Naive thymus-derived CD8-positive, alpha-beta T cell (primary cell): ENCODE data around the gene MGRN1. TPM values are rescaled to one million over a fixed set of nuclear protein-coding genes. Genes with fewer than 3 reads are reported as not detected.

Experiments used
- ATAC-seq, 2 donors: fragments of 150-1000 bp; cut with Tn5 transposase in 1 of 2; sonication (Bioruptor Pico), chemical (Tn5 transposase) in 1 of 2; 1 replicate in 1 of 2; 2 replicates in 1 of 2; pipeline ENCODE4 v1.10.0; 2021; ENCODE audit warnings: mild to moderate bottlenecking in 2 of 2, moderate library complexity in 2 of 2
- POLR2A ChIA-PET: fragments of 350-600 bp; sonication (Branson Sonifier 250); formaldehyde crosslinking; loops from one replicate; lab custom pipeline; 2021; ENCODE audit warnings: antibody characterized with exemption; lab: Charles Lee
- DNase-seq, 10 donors: peaks; one replicate each; pipeline versions ENCODE4 v3.0.0 to v3.0.0-alpha.2; 2020 to 2022
- H3K27ac Mint-ChIP-seq, 10 donors: one replicate each; pipeline ENCODE4 v1.8.0; 2020 to 2022; ENCODE audit warnings: mild to moderate bottlenecking in 10 of 10, mixed read lengths in 10 of 10, moderate library complexity in 4 of 10, inconsistent platforms in 1 of 10
- H3K27me3 Mint-ChIP-seq, 5 donors: one replicate each; pipeline ENCODE4 v1.8.0; 2021 to 2022; ENCODE audit warnings: mixed read lengths in 5 of 5
- H3K36me3 Mint-ChIP-seq, 3 donors: one replicate each; pipeline ENCODE4 v1.8.0; 2020 to 2022; ENCODE audit warnings: mixed read lengths in 3 of 3, mild to moderate bottlenecking in 2 of 3, inconsistent platforms in 1 of 3
- H3K4me1 Mint-ChIP-seq, 4 donors: one replicate each; pipeline ENCODE4 v1.8.0; 2021 to 2022; ENCODE audit warnings: mixed read lengths in 4 of 4
- H3K4me3 Mint-ChIP-seq, 10 donors: one replicate each; pipeline ENCODE4 v1.8.0; 2020 to 2022; ENCODE audit warnings: mild to moderate bottlenecking in 10 of 10, mixed read lengths in 10 of 10, moderate library complexity in 6 of 10, inconsistent platforms in 1 of 10
- H3K9me3 Mint-ChIP-seq, 9 donors: one replicate each; pipeline ENCODE4 v1.8.0; 2020 to 2022; ENCODE audit warnings: mixed read lengths in 9 of 9, mild to moderate bottlenecking in 3 of 9, inconsistent platforms in 1 of 9, moderate library complexity in 1 of 9
- polyA plus RNA-seq, 3 donors: library from polyadenylated mRNA; unstranded; fragments of 300-500 nt; fragmentation: Illumina TruSeq; gene quantifications; one replicate each; pipeline ENCODE4 v1.2.3, GENCODE V29; 2021
- total RNA-seq, 8 experiments: library from RNA in 2 of 8; stranded (reverse) in 2 of 8; gene quantifications; one replicate each; pipeline ENCODE4 v1.2.3 and lab custom pipeline; 2021 to 2026

Gene MGRN1
- total and polyA plus RNA-seq, 5 experiments from 2014 or later: 4.5 to 70.5 (median 5.8) TPM

DNA sequence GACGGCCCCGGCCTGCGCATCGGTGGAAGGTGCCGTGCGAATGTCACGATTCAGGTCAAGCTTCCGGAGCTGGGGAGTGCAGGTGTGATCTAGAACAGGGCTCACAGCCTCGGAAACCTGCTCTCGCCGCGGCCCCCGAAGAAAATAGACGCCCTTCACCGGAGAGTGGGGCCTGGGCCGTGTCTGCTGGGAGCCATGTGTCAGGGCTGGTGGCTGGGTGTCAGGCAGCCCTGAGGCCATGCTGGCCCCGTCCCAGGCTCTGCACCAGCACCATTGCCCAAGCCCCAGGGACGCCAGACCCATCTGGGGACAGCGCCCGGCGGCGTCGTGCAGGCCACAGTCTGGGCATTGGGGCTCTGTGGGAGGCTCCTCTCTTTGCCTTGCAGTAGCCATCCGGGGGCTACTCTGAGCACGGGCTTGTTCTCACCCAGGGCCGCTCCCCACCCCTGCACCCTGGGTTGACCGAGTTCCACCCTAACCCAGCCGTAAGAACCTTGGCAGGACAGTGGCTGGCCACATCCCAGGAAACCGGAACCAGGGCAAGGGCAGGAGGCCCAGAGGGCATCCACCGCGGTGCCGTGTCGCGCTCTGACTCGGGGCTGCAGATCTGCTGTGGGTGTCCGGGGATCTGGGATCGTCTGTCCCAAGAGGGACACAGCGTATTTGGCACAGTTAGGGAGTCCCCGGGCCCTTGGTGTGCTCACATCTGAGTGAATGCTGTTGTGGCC lies 63.5 kb downstream of the MGRN1 start:
- Mint-ChIP-seq H3K9me3 (no peaks in the 10 kb centered on the region), H3K27me3 (no peaks in the 10 kb centered on the region), H3K4me3 (no peak overlapping the region), H3K4me1 (peaks cover 4 to 15% (median 10%) of the 10 kb centered on the region in 4 donors), H3K27ac (peak overlapping the region in 3 of 10 donors; percentile 18 to 68 (median 40)), H3K36me3 (peaks cover 0 to 27% (median 0%) of the 10 kb centered on the region in 3 donors)
- POLR2A ChIA-PET: no interaction called here
- no peak for ATAC-seq
- DNase-seq: peak in 1 of 10 donors; percentile 46

DNA sequence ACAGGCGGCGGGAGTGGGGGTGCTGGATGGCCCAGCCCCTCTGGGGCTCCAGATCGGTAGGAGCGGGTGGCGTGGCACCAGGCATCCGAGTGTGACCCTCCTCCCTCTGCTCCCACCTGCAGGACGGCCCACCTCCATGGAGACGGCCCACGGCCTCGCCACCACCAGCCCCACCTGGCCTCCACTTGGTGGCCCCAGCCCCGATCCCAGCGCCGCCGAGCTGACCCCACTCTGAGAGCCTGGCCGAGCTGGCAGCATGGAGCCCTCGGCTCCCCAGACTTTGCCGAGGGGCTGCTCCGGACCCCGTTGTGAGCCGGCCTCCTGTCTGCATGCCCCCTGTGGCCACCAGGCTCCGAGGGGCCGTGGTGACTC lies 64.0 kb downstream of the MGRN1 start:
- no peaks in the 10 kb centered on the region for H3K9me3 Mint-ChIP-seq
- peak overlapping the region in 1 of 10 donors; percentile 40 for H3K27ac Mint-ChIP-seq
- ATAC-seq (no peak), DNase-seq (peak in 1 of 10 donors; percentile 44)
- peaks cover 0 to 27% (median 0%) of the 10 kb centered on the region in 3 donors for H3K36me3 Mint-ChIP-seq
- H3K4me1 Mint-ChIP-seq: peaks cover 6 to 17% (median 11%) of the 10 kb centered on the region in 4 donors
- H3K4me3 Mint-ChIP-seq: no peak overlapping the region
- no peaks in the 10 kb centered on the region for H3K27me3 Mint-ChIP-seq
- POLR2A ChIA-PET: no interaction called here

DNA sequence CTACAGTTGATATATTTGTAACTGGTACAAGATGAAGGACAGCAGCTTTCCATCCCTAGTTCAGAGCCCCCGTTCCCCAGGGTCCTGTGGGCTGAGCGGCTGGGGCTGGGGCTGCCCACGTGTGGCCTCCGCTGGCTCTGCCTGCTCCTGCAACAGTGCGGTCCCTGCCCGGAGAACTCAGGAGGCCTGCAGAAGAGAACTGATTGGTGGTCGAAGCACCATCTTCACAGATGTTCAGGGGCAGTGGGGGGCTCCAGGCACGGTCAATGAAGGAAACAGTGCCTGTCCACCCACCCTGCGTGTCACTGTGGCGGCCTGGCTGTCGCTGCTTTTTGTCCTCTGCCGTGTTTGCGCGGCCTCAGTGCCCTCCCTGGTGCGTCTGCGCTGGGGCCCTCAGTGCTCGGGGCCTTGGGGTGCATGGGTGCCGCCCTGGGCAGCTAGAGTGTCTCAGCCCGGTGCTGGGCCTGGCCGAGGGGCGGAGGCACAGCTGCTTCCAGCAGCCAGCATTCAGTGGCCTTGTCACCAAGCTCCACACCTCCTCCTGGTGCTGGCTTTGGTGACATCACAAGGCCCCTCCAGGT lies 64.6 kb downstream of the MGRN1 start:
- peak overlapping the region in 1 of 10 donors; percentile 79 for H3K27ac Mint-ChIP-seq
- DNase-seq (peak in 1 of 10 donors; percentile 53), ATAC-seq (no peak)
- H3K36me3 Mint-ChIP-seq: peaks cover 0 to 27% (median 0%) of the 10 kb centered on the region in 3 donors
- H3K27me3 Mint-ChIP-seq: no peaks in the 10 kb centered on the region
- no peak overlapping the region for H3K4me3 Mint-ChIP-seq
- no peaks in the 10 kb centered on the region for H3K9me3 Mint-ChIP-seq
- POLR2A ChIA-PET: interaction anchor here (7.4 kb wide), 1 partner anchor 7 kb away, joined by 63 read pairs; no protein-coding TSS in a partner anchor
- peaks cover 6 to 17% (median 11%) of the 10 kb centered on the region in 4 donors for H3K4me1 Mint-ChIP-seq

DNA sequence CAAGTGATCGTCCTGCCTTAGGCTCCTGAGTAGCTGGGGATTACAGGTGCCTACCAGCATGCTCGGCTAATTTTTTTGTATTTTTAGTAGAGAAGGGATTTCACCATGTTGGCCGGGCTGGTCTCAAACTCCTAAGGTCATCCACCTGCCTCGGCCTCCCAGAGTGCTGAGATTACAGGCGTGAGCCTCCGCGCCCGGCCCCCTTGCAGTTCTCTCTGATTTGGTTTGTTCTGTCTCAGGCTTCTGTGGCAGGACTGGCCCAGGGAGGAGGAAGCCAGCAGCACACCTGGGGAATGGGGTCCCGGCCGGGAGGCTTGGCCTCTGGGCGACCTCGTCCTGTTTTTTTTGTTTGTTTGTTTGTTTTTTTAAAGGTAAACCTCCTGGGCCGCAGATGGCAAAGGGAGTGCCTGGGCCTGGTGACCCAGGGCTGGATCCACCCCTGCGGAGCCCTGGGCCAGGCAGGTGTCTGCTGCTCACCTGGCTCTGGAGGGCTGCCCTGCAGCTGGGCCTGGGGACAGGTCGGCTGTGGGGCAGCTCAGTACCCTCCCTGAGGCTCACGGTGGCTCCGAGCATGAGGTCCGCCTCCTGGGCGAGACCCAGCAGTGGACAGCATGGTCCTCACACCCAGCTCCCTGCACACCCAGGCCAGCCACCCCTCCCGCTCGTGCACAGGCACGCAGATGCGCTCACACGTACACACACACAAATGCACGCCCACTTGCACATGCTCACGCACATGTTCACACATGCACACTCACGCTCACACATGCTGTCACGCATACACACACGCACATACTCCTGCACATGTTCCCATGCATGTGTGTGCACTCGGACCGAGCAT lies 65.5 kb downstream of the MGRN1 start:
- Mint-ChIP-seq H3K27ac (peak overlapping the region in 3 of 10 donors; percentile 67 to 87 (median 79)), H3K27me3 (no peaks in the 10 kb centered on the region), H3K9me3 (no peaks in the 10 kb centered on the region), H3K4me3 (peak overlapping the region in 1 of 10 donors; percentile 77), H3K4me1 (peaks cover 6 to 21% (median 14%) of the 10 kb centered on the region in 4 donors), H3K36me3 (peaks cover 0 to 23% (median 0%) of the 10 kb centered on the region in 3 donors)
- POLR2A ChIA-PET: interaction anchor here (7.4 kb wide), 1 partner anchor 8 kb away, joined by 63 read pairs; no protein-coding TSS in a partner anchor
- no peak for ATAC-seq
- peak in 1 of 10 donors; percentile 32 for DNase-seq

DNA sequence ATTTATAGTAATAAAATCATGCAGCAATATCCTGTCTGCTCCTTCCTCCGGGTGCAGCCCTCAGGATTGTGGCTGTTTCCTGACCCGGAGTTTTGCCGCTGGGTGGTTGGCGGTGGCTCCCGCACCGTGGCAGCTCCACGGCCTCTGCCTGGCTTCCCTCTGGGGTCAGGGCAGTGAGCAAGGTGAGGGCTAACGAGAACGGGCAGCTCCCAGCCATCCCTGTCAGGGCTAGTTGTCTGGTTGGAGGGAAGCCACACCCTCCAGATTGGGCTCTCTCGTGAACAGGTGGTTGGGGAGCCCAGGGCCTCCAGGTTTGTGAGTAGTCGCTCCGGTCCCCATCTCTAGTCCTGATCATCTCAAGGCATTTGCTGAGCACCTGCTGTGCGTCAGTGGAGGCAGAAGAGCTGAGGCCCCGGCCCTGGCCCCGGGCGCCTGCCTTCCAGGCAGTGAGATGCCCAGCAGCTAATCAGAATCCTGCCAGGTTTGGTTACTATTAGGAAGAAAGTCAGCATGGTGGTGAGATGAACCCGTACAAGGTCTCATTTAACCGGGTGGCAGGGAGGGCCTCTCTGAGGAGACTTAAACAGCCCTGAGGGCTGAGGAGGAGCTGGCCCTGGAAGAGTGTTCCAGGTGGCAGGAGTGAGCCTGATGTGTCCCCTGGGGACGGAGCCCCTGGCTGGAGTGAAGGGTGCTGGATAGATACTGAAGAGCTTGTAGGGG lies 66.5 kb downstream of the MGRN1 start:
- no peaks in the 10 kb centered on the region for H3K27me3 Mint-ChIP-seq
- ATAC-seq (no peak), DNase-seq (peak in 1 of 10 donors; percentile 58)
- peaks cover 0 to 26% (median 0%) of the 10 kb centered on the region in 3 donors for H3K36me3 Mint-ChIP-seq
- peak overlapping the region; percentile 28 to 79 (median 64) for H3K4me3 Mint-ChIP-seq
- POLR2A ChIA-PET: interaction anchor here (0.5 to 7.4 kb wide), 6 partner anchors 9 to 1758 kb away, joined by 3 to 63 read pairs (median 4); no protein-coding TSS in a partner anchor
- peak overlapping the region in 8 of 10 donors; percentile 28 to 79 (median 70) for H3K27ac Mint-ChIP-seq
- H3K9me3 Mint-ChIP-seq: no peaks in the 10 kb centered on the region
- H3K4me1 Mint-ChIP-seq: peaks cover 6 to 26% (median 19%) of the 10 kb centered on the region in 4 donors

DNA sequence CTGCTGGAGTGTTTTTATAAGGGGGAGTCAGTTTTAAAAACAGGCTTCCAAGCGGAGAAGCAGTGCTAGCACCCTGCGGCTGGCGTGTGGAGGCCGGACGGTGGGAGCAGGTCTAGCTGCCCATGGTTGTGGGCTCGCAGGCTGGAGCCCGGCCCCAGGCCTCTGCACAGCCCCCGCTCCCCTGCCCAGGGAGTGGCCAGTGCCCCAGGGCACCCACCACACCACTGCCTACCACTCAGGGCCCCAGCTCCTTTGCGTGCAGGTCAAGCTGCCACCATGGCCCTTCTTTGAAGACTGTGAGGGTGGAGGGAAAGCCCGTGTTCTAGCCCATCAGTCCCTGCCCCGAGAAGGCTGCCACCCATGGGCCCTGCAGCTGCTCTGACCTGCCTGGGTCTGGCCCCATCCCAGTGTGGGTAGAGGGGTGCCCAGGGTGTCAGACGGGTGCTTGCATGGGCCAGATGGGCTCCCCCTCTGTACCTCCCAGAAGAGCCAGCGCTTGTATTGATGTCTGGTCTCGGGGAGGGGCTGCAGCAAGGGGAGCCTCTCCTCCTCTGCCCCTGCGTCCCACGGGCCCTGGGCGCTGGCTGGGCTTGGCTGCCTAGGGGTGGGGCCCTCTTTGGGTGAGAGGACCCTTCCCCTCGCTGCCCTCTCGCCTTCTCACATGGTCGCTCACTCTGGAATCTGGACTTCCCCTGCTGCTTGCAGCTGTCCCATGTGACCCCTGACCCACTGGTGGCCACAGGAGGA lies 67.2 kb downstream of the MGRN1 start:
- H3K4me1 Mint-ChIP-seq: peaks cover 6 to 26% (median 19%) of the 10 kb centered on the region in 4 donors
- POLR2A ChIA-PET: interaction anchor here (0.5 to 7.4 kb wide), 11 partner anchors 10 to 111 kb away, joined by 3 to 63 read pairs (median 6); partner anchors contain the start of genes MGRN1, ROGDI and UBALD1
- H3K27ac Mint-ChIP-seq: peak overlapping the region in 9 of 10 donors; percentile 52 to 96 (median 76)
- DNase-seq (peak in 1 of 10 donors; percentile 59), ATAC-seq (no peak)
- H3K27me3 Mint-ChIP-seq: no peaks in the 10 kb centered on the region
- no peaks in the 10 kb centered on the region for H3K9me3 Mint-ChIP-seq
- H3K36me3 Mint-ChIP-seq: peaks cover 0 to 25% (median 0%) of the 10 kb centered on the region in 3 donors
- peak overlapping the region; percentile 28 to 92 (median 75) for H3K4me3 Mint-ChIP-seq

DNA sequence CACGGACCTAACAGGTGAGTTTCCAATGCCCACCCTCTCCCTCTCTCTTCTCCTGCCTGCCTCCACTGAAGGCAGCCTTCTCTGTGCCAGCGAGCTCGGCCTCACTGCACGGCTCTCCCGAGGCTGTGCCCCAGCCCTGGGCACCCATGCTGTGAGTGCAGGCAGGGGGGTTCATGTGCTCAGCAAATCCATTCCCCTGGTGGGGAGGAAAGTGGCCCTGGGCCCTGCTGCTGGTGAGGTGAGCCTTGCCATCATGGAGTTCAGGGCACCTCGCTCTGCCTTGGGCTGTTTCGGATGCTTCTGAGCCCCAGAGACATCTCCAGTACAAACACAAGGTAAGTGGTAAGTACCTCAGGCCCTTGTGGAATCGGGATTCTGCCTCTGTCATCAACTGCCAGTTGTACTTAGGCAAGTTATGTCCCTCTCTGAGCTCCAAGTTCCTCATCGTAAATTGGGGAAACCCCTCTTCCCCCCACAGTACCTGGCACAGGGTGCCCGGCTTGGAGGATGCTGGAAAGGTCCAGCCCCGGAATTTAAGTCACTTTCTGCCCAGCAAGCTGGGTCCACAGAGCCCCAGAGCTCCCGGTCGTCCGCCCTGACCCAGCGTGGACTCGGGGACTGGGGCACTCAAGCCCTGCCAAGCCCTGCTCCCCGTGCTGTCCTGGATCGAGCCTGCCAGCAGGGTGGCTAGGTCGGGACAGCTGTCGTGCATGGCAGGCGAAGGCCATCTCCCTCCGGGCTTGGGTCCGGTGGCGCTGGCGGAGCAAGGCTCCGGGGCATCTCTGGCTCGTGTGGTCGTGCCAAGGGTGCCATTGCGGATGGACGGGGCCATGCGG lies 68.1 kb downstream of the MGRN1 start:
- ATAC-seq: peak; percentile 3 to 11
- Mint-ChIP-seq H3K4me1 (peaks cover 6 to 26% (median 19%) of the 10 kb centered on the region in 4 donors), H3K27ac (peak overlapping the region; percentile 53 to 96 (median 89)), H3K9me3 (no peaks in the 10 kb centered on the region), H3K4me3 (peak overlapping the region; percentile 81 to 92 (median 86)), H3K27me3 (no peaks in the 10 kb centered on the region), H3K36me3 (peaks cover 0 to 18% (median 0%) of the 10 kb centered on the region in 3 donors)
- DNase-seq: peak in 2 of 10 donors; percentile 25 to 36
- POLR2A ChIA-PET: interaction anchor here (0.6 to 7.4 kb wide), 22 partner anchors 10 to 221 kb away, joined by 3 to 63 read pairs (median 7); partner anchors contain the start of genes ANKS3, DNAAF8, MGRN1 and ROGDI

DNA sequence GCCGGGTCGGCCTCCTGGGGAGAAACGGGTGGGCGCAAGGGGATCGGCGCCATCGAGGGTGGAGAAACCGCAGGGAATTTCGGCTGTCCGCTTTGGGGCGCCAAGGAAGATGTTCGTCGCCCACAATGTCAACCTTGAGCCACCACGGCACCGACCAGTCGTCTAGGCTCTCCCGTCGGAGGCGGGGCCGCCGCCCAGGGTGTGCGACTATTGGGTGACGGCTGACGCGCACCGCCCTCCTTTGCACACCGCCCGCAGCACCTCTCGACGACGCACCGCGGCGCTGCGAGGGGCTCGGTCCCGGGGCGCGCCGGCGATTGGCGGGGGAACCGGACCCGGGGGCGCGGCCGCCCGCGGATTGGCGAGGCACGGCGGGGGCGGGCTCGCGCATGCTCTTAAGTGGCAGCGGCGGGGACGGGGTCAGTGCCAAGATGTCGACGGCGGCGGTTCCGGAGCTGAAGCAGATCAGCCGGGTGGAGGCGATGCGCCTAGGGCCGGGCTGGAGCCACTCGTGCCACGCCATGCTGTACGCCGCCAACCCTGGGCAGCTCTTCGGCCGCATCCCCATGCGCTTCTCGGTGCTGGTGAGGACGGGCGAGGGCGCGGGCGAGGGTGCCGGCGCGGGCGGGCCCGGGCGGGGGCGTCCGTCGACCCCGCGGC lies 68.8 kb downstream of the MGRN1 start, which contains the start of gene NUDT16L1:
TSS of gene NUDT16L1 (plus strand) at position 267 of the 660 bp plus-strand sequence. CDS start at position 432, 165 bp downstream.
- Mint-ChIP-seq H3K27ac (peak within 1 kb of the TSS; percentile 53 to 96 (median 89)), H3K4me3 (peak within 1 kb of the TSS; percentile 81 to 92 (median 86)), H3K27me3 (no peaks in the 10 kb centered on the region), H3K9me3 (no peaks in the 10 kb centered on the region), H3K4me1 (peaks cover 6 to 26% (median 19%) of the 10 kb centered on the region in 4 donors), H3K36me3 (peaks cover 0 to 20% (median 0%) of the 10 kb centered on the region in 3 donors)
- ATAC-seq (peak; percentile 90 to 93), DNase-seq (peak; percentile 93 to 99 (median 98))
- POLR2A ChIA-PET: interaction anchor here (0.9 to 7.4 kb wide), 24 partner anchors 9 to 222 kb away, joined by 3 to 63 read pairs (median 6); partner anchors contain the start of genes ANKS3, DNAAF8, HMOX2 and MGRN1

DNA sequence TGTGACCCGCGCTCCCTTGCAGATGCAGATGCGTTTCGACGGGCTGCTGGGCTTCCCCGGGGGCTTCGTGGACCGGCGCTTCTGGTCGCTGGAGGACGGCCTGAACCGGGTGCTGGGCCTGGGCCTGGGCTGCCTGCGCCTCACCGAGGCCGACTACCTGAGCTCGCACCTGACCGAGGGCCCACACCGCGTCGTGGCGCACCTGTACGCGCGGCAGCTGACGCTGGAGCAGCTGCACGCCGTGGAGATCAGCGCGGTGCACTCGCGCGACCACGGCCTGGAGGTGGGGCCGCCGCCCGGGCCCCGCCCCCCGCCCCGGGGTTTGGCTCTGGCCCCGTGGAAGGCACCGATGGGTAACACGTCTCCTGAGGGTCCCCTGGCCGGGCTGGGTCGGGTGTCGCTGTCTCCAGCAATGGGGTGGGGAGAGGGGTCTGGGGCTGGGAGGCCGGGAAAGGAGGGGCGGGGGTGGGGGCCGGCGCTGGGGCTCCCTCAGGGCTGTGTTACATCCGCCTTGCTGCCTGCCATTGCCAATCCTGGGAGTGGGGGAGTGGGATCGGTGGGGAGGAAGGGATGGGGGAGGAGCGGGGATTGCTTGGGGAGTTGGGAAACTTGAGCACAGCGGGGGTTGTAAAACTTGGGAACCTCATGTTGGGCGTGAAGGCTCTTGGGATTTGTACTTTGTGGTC lies 69.5 kb downstream of the MGRN1 start:
- peak; percentile 47 to 57 for ATAC-seq
- DNase-seq: peak in 8 of 10 donors; percentile 39 to 77 (median 53)
- H3K9me3 Mint-ChIP-seq: no peaks in the 10 kb centered on the region
- POLR2A ChIA-PET: interaction anchor here (0.6 to 7.4 kb wide), 25 partner anchors 8 to 223 kb away, joined by 3 to 63 read pairs (median 6); partner anchors contain the start of genes ANKS3, DNAAF8, HMOX2 and MGRN1
- H3K27me3 Mint-ChIP-seq: no peaks in the 10 kb centered on the region
- peak overlapping the region; percentile 37 to 94 (median 80) for H3K27ac Mint-ChIP-seq
- H3K4me3 Mint-ChIP-seq: peak overlapping the region; percentile 64 to 91 (median 73)
- H3K36me3 Mint-ChIP-seq: peaks cover 0 to 22% (median 0%) of the 10 kb centered on the region in 3 donors
- H3K4me1 Mint-ChIP-seq: peaks cover 6 to 26% (median 19%) of the 10 kb centered on the region in 4 donors
